ENCODE data around the gene BCL3.
"Not testable (repeated sequence)": the region's sequence is repeated elsewhere in the genome, so short reads cannot be mapped to it uniquely, and the experiment has no call there.

BCL3 gene

DNA sequence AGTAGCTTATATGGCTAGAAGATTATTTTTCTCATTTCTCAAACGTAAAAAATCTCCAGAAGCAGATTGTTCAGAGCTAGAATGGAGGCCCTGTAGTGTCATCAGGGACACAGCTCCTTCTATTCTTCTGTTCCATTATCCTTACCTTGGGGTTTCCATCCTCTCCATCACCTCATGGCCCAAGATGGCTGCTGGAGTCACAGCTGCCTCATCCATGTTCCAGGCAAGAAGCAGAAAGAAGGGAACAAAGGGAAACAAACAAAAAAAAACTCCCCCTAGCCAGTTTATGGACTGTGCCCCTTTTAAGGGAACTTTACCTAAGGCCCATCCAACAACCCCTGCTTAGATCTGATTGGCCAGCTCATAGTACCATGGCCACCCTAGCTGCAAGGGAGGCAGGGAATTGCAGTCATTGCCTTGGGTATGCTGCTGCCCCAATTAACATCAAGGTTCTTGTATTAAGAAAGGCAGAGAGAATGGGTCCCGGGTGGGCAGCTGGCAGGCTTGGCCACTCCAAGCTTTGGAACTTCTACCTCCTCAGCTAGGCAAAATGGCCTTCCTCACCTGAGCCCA, 33.8 kb upstream of the BCL3 start:
- TF ChIP-seq, protein P1, sequence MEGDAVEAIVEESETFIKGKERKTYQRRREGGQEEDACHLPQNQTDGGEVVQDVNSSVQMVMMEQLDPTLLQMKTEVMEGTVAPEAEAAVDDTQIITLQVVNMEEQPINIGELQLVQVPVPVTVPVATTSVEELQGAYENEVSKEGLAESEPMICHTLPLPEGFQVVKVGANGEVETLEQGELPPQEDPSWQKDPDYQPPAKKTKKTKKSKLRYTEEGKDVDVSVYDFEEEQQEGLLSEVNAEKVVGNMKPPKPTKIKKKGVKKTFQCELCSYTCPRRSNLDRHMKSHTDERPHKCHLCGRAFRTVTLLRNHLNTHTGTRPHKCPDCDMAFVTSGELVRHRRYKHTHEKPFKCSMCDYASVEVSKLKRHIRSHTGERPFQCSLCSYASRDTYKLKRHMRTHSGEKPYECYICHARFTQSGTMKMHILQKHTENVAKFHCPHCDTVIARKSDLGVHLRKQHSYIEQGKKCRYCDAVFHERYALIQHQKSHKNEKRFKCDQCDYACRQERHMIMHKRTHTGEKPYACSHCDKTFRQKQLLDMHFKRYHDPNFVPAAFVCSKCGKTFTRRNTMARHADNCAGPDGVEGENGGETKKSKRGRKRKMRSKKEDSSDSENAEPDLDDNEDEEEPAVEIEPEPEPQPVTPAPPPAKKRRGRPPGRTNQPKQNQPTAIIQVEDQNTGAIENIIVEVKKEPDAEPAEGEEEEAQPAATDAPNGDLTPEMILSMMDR (IDR thresholded peaks at IDR 0.05; ENCODE audit: extremely low read depth, missing control alignments), result no peak
- DNase-seq (ENCODE audit: low spot score), result no peak

DNA sequence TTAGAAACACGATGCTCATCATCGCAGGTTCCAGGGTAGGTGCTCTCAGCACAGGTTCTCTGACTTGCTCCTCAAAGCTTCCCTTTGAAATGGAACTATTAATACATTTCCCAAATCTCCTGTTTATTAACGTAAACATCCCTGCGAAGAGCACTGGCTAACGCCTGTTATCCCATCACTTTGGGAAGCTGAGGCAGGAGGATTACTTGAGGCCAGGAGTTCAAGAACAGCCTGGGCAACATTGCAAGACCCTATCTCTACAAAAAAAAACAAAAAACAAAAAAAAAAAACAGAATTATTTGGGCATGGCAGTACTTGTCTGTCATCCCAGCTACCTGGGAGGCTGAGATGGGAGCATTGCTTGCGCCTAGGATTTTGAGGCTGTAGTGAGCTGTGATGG, 30.9 kb upstream of the BCL3 start:
- DNase-seq (ENCODE audit: low spot score), result no peak
- TF ChIP-seq, protein P1 (IDR thresholded peaks at IDR 0.05; ENCODE audit: extremely low read depth, missing control alignments), result no peak

DNA sequence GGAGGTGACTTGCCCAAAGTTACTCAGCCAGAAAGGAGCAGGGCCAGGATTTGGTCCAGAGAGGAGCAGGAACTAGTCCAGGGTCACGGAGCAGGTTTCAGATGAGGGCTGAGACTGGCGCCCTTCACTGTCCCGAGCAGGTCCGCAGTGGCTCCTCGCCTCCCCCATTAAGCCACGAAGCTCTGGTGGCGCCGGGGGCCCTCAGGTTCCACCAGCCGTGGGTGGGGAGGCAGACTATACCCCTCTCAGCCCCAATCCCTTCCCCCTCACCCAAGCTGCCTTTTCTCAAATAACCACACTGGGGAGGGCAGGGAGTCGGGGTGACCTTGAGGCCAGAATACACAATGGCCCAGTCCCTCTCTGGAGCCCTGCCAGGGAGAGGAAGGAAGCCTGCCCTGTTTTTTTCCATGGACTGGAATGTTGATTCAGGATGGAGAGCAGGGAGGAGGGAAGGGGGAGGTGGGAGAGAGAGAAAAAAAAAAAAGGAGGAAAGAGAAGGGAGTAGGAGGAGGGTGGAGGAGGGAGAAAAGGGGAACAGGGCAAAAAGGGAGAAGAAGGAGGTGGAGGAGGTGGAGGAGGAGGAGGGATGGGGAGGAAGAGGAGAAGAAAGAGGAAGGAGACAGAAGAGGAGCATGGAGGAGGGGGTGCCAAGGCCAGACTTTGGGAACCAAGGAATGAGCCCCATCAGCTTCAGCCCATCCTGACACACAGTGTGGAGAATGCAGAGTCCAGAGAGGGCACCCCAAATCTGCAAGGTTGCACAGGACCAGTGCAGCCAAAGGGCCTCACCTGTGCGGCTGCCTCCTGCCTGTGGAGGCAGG, 29.9 kb upstream of the BCL3 start:
- TF ChIP-seq, protein P1 (IDR thresholded peaks at IDR 0.05; ENCODE audit: extremely low read depth, missing control alignments), result no peak
- no peak for DNase-seq (ENCODE audit: low spot score)

DNA sequence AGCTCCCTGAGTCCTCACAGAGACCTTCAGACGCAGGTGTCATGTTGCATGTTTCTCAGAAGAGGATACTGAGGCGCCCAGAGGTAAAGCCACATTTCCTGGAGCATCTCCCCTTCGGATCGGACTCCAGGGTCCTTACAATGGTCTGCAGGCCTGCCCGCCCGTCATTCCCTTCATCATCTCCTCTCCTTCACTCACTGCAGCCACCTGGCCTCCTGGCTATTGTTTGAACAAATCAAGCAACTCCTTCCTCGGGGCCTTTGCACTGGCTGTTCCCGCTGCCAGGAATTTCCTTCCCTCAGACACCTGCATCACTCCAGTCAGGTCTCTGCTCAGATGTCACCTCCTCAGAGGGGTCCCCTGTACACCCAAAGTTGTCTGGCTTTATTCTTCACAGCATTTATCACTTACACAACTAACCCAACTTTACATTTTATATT, 29.2 kb upstream of the BCL3 start:
- DNase-seq (ENCODE audit: low spot score), result no peak
- TF ChIP-seq, protein P1 (IDR thresholded peaks at IDR 0.05; ENCODE audit: extremely low read depth, missing control alignments), result no peak

DNA sequence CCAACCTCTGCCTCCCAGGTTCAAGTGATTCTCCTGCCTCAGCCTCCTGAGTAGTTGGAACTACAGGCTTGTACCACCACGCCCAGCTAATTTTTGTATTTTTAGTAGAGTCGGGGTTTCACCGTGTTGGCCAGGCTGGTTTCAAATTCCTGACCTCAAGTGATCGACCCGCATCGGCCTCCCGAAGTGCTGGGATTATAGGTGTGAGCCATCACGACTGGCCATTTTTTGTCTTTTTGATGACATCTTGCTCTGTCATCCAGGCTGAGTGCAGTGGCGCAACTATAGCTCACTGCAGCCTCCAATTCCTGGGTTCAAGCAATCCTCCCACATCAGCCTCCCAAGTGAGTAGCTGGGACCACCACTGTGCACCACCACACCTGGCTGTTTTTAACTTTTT, 28.1 kb upstream of the BCL3 start:
- not testable (repeated sequence) for DNase-seq (ENCODE audit: low spot score)

DNA sequence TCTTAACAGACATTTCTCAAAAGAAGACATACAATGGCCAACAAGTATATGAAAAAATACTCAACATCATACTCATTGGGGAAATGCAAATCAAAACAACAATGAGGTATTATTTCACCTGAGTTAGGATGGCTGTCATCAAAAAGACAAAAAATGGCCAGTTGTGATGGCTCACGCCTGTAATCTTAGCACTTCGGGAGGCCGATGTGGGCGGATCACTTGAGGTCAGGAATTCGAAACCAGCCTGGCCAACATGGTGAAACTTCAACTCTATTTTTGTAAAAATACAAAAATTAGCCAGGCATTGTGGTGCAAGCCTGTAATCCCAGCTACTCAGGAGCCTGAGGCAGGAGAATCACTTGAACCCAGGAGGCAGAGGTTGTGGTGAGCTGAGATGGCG, 27.6 kb upstream of the BCL3 start:
- no peak for DNase-seq (ENCODE audit: low spot score)
- TF ChIP-seq, protein P1 (IDR thresholded peaks at IDR 0.05; ENCODE audit: extremely low read depth, missing control alignments), result no peak

DNA sequence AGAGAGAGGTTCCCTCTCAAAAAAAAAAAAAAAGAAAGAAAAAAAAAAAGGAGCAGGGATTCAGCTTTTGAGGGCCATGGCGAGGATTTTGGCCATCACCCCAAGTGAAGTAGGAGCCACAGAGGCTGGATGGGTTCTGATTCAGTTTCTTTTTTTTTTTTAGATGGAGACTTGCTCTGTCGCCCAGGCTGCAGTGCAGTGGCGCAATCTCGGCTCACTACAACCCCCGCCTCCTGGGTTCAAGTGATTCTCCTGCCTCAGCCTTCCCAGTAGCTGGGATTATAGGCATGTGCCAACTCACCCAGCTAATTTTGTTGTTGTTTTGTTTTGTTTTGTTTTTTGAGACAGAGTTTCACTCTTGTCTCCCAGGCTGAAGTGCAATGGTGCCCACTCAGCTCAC, 27.1 kb upstream of the BCL3 start:
- not testable (repeated sequence) for DNase-seq (ENCODE audit: low spot score)

DNA sequence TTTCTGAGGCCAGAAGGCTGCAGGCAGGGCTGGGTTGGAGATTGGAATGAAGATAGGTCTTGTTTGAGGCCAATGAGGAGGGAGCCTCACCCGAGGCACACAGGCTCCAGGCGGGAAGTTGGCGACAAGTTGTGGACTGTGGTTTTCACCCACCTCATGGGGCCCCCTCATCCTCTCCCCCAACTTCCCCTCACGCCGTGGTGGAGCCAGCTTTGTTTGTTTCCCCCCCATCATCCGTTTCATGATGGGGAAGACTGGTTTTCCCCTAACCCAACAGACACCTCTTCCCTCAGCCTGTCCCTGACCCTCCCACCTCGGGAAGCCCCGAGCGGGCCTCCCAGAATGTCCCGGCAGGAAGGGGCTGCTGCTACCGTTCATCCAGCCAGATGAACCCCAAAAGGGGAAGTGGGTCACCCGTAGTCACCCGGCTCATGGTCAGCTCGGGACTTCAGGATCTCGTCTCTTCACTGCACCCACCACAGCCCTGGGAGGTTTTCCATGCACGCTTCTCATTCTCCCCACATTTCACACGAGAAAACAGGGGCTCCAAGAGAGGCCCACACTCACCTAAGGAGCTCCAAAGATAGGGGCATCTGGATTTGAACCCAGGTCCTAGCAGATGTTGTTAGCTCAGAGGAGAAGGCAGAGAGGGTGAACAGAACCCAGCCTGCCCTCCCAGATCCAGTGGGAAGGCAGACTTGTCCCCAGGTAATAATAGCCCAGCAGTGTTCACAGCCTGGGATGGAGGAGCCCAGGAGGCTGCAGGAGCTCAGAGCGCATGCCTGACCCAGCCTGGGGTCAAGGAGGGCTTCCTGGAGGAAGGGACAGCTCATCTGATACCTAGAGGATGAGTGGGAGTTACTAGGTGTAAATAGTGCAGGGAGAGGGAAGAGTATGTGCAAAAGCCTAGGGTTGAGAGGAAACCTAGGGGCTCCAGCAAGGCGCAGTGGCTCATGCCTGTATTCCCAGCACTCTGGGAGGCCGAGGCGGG, 26.1 kb upstream of the BCL3 start:
- DNase-seq (ENCODE audit: low spot score), result peak; percentile 59
- TF ChIP-seq, protein P1 (IDR thresholded peaks at IDR 0.05; ENCODE audit: extremely low read depth, missing control alignments), result no peak
